ENCODE results near the gene ELOB.

GRCh38 chr16:2786826-2787151 is 9.7 kb upstream of the ELOB start:
- TF ChIP-seq POLR2AphosphoS5 (IDR thresholded peaks at IDR 0.05; ENCODE audit: low read depth, low read length) (no peak), POLR2A (IDR thresholded peaks at IDR 0.05; ENCODE audit: low read depth, low read length) (no peak), SPI1 (IDR thresholded peaks at IDR 0.05; ENCODE audit: low read depth, low read length) (no peak)

Data from GM12891 (cell line).